Astrocyte of the spinal cord (primary cell): ENCODE measurements around the gene PRKD1.

ENCODE experiments used
- DNase-seq: peaks from one replicate; pipeline ENCODE4 v3.0.0; 2011; ENCODE audit warnings: low read depth, low spot score
- H3K4me3 ChIP-seq: 2 replicates; pipeline ENCODE4 v1.5.1; 2011; ENCODE audit warnings: low read depth, mild to moderate bottlenecking, low read length, moderate library complexity
- in situ Hi-C: cut with HindIII; loops from 2 replicates; pipeline ENCODE4 v1.10.0; 2017; ENCODE audit warnings: low sequenced_read_pairs
- TF ChIP-seq, protein P1 (sequence below): IDR thresholded peaks from 2 replicates; pipeline ENCODE4 v1.5.1; 2012; ENCODE audit warnings: low read depth, mild to moderate bottlenecking, low read length, inconsistent platforms

PRKD1 gene

DNA sequence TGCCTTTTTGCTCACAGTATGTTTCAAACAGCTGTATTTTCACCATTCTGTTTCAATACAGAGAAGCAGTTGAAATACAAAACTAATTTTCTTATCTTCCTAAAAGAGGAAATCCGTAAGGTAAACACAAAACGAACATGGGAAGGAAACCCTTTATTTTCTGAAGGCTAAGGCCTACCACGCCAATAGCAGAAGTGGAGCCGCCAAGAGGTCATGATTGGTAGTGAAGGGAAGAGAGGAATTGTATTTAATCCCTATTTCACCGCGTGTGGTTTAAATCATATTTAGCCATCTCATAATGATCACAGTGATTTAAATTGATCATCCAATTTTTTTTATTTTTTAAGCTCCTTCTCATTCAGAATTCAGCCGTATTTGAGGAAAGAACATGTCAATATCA is 398.2 kb downstream of the PRKD1 start:
- peak; percentile 7 for DNase-seq
- no peak overlapping the region for H3K4me3 ChIP-seq
- in situ Hi-C loops: no loop called here
- TF ChIP-seq, protein P1, sequence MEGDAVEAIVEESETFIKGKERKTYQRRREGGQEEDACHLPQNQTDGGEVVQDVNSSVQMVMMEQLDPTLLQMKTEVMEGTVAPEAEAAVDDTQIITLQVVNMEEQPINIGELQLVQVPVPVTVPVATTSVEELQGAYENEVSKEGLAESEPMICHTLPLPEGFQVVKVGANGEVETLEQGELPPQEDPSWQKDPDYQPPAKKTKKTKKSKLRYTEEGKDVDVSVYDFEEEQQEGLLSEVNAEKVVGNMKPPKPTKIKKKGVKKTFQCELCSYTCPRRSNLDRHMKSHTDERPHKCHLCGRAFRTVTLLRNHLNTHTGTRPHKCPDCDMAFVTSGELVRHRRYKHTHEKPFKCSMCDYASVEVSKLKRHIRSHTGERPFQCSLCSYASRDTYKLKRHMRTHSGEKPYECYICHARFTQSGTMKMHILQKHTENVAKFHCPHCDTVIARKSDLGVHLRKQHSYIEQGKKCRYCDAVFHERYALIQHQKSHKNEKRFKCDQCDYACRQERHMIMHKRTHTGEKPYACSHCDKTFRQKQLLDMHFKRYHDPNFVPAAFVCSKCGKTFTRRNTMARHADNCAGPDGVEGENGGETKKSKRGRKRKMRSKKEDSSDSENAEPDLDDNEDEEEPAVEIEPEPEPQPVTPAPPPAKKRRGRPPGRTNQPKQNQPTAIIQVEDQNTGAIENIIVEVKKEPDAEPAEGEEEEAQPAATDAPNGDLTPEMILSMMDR: peak; percentile 58

DNA sequence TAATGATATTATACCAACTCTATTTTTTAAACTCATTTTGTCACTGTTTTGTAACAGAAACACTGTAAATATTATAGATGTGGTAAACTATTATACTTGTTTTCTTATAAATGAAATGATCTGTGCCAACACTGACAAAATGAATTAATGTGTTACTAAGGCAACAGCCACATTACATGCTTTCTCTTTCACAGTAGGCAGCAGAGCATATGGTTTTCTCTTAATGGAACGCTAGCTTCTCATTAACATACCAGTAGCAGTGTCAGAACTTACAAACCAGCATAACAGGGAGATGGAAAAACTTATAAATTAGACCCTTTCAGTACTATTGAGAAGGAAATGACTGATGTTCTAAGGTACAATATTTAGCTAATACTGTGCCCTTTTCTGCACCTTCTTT is 398.8 kb downstream of the PRKD1 start:
- H3K4me3 ChIP-seq: no peak overlapping the region
- DNase-seq: peak; percentile 17
- TF ChIP-seq, protein P1: no peak
- in situ Hi-C loops: no loop called here

DNA sequence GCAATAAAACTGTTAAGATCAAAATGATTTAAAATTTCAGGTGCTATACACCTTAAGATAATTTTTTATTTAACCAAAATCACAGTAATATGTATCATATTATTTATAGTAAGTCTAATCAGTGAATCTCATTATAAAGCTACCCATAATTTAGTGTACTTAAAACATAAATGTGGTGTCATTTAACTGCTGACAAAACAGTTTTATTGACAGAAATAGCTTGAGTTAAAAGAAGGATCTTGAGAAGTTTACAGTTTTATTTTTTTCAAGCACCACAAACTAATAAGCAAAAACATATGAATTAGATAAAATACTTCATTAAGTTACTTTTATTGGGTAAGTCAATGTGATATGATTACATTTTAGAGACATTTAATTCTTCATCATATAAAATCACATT is 400.4 kb downstream of the PRKD1 start:
- in situ Hi-C loops: no loop called here
- TF ChIP-seq, protein P1: no peak
- DNase-seq: no peak
- no peak overlapping the region for H3K4me3 ChIP-seq
